DMS79 treated with DMSO at 0.1 percent for 48 hours (cell line): ENCODE data around the gene BCL2.
"Not testable (repeated sequence)": the region's sequence is repeated elsewhere in the genome, so short reads cannot be mapped to it uniquely, and the experiment has no call there.

ENCODE experiments used
- DNase-seq: peaks from one replicate; lab custom pipeline; 2025; lab: John Stamatoyannopoulos, UW

BCL2 gene

GRCh38 chr18:63234432-63234831 is 85.1 kb downstream of the BCL2 start:
- no peak for DNase-seq

- no peak for DNase-seq
Measured at GRCh38 chr18:63233334-63233733, 86.2 kb downstream of the BCL2 start.

GRCh38 chr18:63232826-63233225 is 86.7 kb downstream of the BCL2 start:
- no peak for DNase-seq

GRCh38 chr18:63229971-63230370 is 89.6 kb downstream of the BCL2 start:
- DNase-seq: no peak

GRCh38 chr18:63225434-63225833 is 94.1 kb downstream of the BCL2 start:
- DNase-seq: no peak

GRCh38 chr18:63224630-63225029 is 94.9 kb downstream of the BCL2 start:
- DNase-seq: no peak

- DNase-seq: no peak
Measured at GRCh38 chr18:63223837-63224236, 95.7 kb downstream of the BCL2 start.

GRCh38 chr18:63220903-63221302 is 98.7 kb downstream of the BCL2 start:
- DNase-seq: no peak

GRCh38 chr18:63218472-63218871 is 101.1 kb downstream of the BCL2 start:
- DNase-seq: no peak

GRCh38 chr18:63216516-63217311 is 102.9 kb downstream of the BCL2 start:
- DNase-seq: peak; percentile 64

GRCh38 chr18:63213936-63214671 is 105.5 kb downstream of the BCL2 start:
- no peak for DNase-seq

- no peak for DNase-seq
Measured at GRCh38 chr18:63213331-63213900, 106.2 kb downstream of the BCL2 start.

GRCh38 chr18:63210521-63210920 is 109.0 kb downstream of the BCL2 start:
- DNase-seq: no peak

- DNase-seq: peak; percentile 37
Measured at GRCh38 chr18:63208676-63209075, 110.9 kb downstream of the BCL2 start.

GRCh38 chr18:63207835-63208234 is 111.7 kb downstream of the BCL2 start:
- peak; percentile 63 for DNase-seq

GRCh38 chr18:63207143-63207790 is 112.3 kb downstream of the BCL2 start:
- peak; percentile 98 for DNase-seq

GRCh38 chr18:63206433-63207142 is 113.0 kb downstream of the BCL2 start:
- peak; percentile 62 for DNase-seq

GRCh38 chr18:63205791-63206252 is 113.7 kb downstream of the BCL2 start:
- DNase-seq: peak; percentile 58

- DNase-seq: no peak
Measured at GRCh38 chr18:63203497-63203896, 116.1 kb downstream of the BCL2 start.

- DNase-seq: no peak
Measured at GRCh38 chr18:63202828-63203227, 116.7 kb downstream of the BCL2 start.

GRCh38 chr18:63201456-63201855 is 118.1 kb downstream of the BCL2 start:
- not testable (repeated sequence) for DNase-seq
